ENCODE measurements around the gene PTCHD4.

DNA sequence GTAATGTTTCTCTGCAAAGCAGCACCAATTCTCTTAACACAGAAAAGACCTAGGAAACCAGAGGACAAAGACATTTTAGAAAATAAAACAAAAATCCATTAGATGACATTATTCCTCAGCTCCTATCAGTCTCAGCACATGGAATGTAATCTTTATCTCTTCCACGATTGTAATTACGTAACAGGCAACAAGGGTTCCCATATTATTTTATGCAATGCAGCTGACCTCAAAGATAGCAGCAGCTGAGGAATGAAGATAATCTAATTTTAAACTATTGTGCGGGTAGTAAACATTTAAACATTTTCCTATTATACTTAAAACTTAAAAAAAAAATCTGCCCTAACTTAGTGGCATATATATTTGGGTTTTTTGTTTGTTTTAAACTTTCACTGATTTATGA is 33.0 kb upstream of the PTCHD4 start:
- TF ChIP-seq ZNF274 (IDR thresholded peaks at IDR 0.05; ENCODE audit: low read depth, low read length) = no peak
- no peak for TF ChIP-seq YY1 (IDR thresholded peaks at IDR 0.05; ENCODE audit: insufficient read depth, insufficient read length)
- TF ChIP-seq SUZ12 (IDR thresholded peaks at IDR 0.05; ENCODE audit: extremely low read depth, insufficient read depth, insufficient read length) = no peak

Measured in NT2/D1 (cell line).